Glutamatergic neuron (in vitro differentiated cells): ENCODE results near the gene FHOD3. TPM values are rescaled to one million over a fixed set of nuclear protein-coding genes. Genes with fewer than 3 reads are reported as not detected.

Source experiments
- DNase-seq: peaks from one replicate; pipeline ENCODE4 v3.0.0; 2022
- H3K27ac Mint-ChIP-seq: one replicate; pipeline ENCODE4 v1.8.0; 2020; ENCODE audit warnings: mild to moderate bottlenecking, mixed read lengths, inconsistent platforms; ENCODE audit not compliant: unreplicated experiment
- H3K27me3 Mint-ChIP-seq: one replicate; pipeline ENCODE4 v1.8.0; 2020; ENCODE audit warnings: mild to moderate bottlenecking, moderate library complexity, mixed read lengths, inconsistent platforms; ENCODE audit not compliant: unreplicated experiment
- H3K36me3 Mint-ChIP-seq: one replicate; pipeline ENCODE4 v1.8.0; 2020; ENCODE audit warnings: mild to moderate bottlenecking, mixed read lengths, inconsistent platforms; ENCODE audit not compliant: unreplicated experiment
- H3K4me1 Mint-ChIP-seq: one replicate; pipeline ENCODE4 v1.8.0; 2020; ENCODE audit warnings: mild to moderate bottlenecking, low read depth, mixed read lengths, inconsistent platforms; ENCODE audit not compliant: unreplicated experiment
- H3K4me3 Mint-ChIP-seq: one replicate; pipeline ENCODE4 v1.8.0; 2020; ENCODE audit warnings: mild to moderate bottlenecking, mixed read lengths, inconsistent platforms; ENCODE audit not compliant: unreplicated experiment
- H3K9me3 Mint-ChIP-seq: one replicate; pipeline ENCODE4 v1.8.0; 2020; ENCODE audit warnings: mild to moderate bottlenecking, moderate library complexity, mixed read lengths, inconsistent platforms; ENCODE audit not compliant: unreplicated experiment
- CTCF ChIP-seq: fragments of 200-600 bp; sonication (generic); IDR thresholded peaks from one replicate; pipeline ENCODE4 v1.5.0; 2021; ENCODE audit not compliant: partially characterized antibody, unreplicated experiment
- total RNA-seq: library from RNA; stranded (reverse); fragmentation: NEBNext Ultra II Directional; extraction: Animal tissue kit (Norgen Biotek cat#: 25700); gene quantifications from one replicate; pipeline ENCODE4 v1.2.1, GENCODE V29; 2021; ENCODE audit not compliant: unreplicated experiment

FHOD3 gene
- total RNA-seq, 1 donor from 2014 or later: 21.2 TPM

DNA sequence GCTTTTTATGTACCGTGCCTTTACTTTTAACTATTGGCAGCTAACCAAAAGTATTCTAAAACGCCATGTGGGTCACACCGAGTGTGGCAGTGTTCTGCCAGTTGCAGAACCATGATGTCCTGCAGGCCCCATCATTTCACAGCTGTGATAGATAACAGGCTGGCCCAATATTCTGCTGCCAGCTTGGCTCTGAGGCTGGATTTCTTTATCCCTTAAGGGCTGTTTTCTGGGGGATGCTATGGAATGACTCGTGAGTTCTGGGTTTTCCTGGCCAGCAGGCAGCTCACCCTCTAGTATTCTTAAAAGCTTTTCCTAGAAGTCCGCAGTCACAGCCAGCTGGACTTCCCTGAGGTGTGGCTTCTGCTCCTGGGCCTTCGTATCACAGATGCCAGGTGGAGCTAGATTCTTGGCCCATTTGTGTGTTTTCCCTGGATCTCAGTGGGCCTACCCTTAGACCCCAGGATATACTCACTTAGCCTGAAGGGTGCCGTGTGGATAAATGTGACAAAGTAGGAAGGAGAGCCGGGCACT is 41.0 kb downstream of the FHOD3 start:
- Mint-ChIP-seq H3K4me3 (no peak overlapping the region), H3K4me1 (peaks cover 9% of the 10 kb centered on the region), H3K36me3 (peaks cover 11% of the 10 kb centered on the region), H3K9me3 (peaks cover 5% of the 10 kb centered on the region), H3K27me3 (peaks cover 4% of the 10 kb centered on the region), H3K27ac (no peak overlapping the region)
- no peak for DNase-seq
- TF ChIP-seq CTCF: no peak

GRCh38 chr18:36340246-36340645 is 42.7 kb downstream of the FHOD3 start:
- peaks cover 11% of the 10 kb centered on the region for H3K36me3 Mint-ChIP-seq
- H3K4me1 Mint-ChIP-seq: peaks cover 3% of the 10 kb centered on the region
- H3K27me3 Mint-ChIP-seq: peaks cover 4% of the 10 kb centered on the region
- no peak overlapping the region for H3K27ac Mint-ChIP-seq
- peaks cover 5% of the 10 kb centered on the region for H3K9me3 Mint-ChIP-seq
- no peak for DNase-seq
- H3K4me3 Mint-ChIP-seq: no peak overlapping the region
- no peak for TF ChIP-seq CTCF

GRCh38 chr18:36341944-36342343 is 44.4 kb downstream of the FHOD3 start:
- peaks cover 11% of the 10 kb centered on the region for H3K36me3 Mint-ChIP-seq
- H3K4me1 Mint-ChIP-seq: peaks cover 3% of the 10 kb centered on the region
- H3K27ac Mint-ChIP-seq: no peak overlapping the region
- H3K4me3 Mint-ChIP-seq: no peak overlapping the region
- peaks cover 5% of the 10 kb centered on the region for H3K9me3 Mint-ChIP-seq
- no peak for TF ChIP-seq CTCF
- no peak for DNase-seq
- peaks cover 5% of the 10 kb centered on the region for H3K27me3 Mint-ChIP-seq

- H3K4me3 Mint-ChIP-seq: no peak overlapping the region
- no peak for TF ChIP-seq CTCF
- H3K27me3 Mint-ChIP-seq: peaks cover 1% of the 10 kb centered on the region
- H3K27ac Mint-ChIP-seq: no peak overlapping the region
- no peaks in the 10 kb centered on the region for H3K36me3 Mint-ChIP-seq
- DNase-seq: no peak
- no peaks in the 10 kb centered on the region for H3K9me3 Mint-ChIP-seq
- H3K4me1 Mint-ChIP-seq: peaks cover 11% of the 10 kb centered on the region
These were observed 50.8 kb downstream of the FHOD3 start for GRCh38 chr18:36348331-36348730.

DNA sequence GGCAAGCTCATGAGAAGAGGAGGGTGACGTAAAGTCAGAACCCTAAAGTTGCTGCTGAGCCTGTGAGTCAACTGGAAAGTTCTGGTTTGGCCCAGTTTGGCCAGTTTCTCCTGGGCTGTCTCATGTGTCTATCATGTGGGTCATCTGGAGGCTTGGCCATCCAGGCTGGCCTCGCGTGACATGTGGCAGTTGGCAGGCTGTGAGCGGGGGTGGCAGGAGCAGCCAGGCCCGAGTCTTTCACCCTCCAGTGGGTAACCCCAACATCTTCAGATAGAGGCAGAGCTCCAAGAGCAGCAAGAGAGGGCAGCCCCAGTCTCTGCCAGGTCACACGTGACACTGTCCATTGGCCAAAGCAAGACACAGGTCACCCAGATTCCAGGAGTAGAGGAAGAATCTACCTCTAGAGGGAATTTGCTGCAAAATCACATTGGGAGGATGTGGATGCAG is 51.5 kb downstream of the FHOD3 start:
- TF ChIP-seq CTCF: no peak
- no peak overlapping the region for H3K27ac Mint-ChIP-seq
- DNase-seq: no peak
- H3K27me3 Mint-ChIP-seq: peaks cover 1% of the 10 kb centered on the region
- H3K4me1 Mint-ChIP-seq: peaks cover 11% of the 10 kb centered on the region
- no peak overlapping the region for H3K4me3 Mint-ChIP-seq
- H3K9me3 Mint-ChIP-seq: no peaks in the 10 kb centered on the region
- H3K36me3 Mint-ChIP-seq: no peaks in the 10 kb centered on the region
